ENCODE measurements around the gene ARHGAP18. TPM values are rescaled to one million over a fixed set of nuclear protein-coding genes. Genes with fewer than 3 reads are reported as not detected.
A peak's percentile ranks its signal among the peaks of the same experiment; 100 is the strongest.

The ARHGAP18 gene
- total and polyA plus RNA-seq, 10 donors, result 4.6 to 18.7 (median 15.4) TPM

- Histone ChIP-seq H3K4me1 (peaks cover 0 to 24% (median 10%) of the 10 kb centered on the region in 6 donors), H3K27ac (peak overlapping the region in 1 of 8 donors; percentile 43), H3K4me3 (no peak overlapping the region), H3K9me3 (no peaks in the 10 kb centered on the region), H3K36me3 (peaks cover 0 to 45% (median 0%) of the 10 kb centered on the region in 6 donors), H3K27me3 (replicated peaks in 1 of 7) (no peaks in the 10 kb centered on the region)
- intact Hi-C loops (cut with DNase I; ENCODE audit: low total_unique reads), result no loop called here
- TF ChIP-seq POLR2AphosphoS5 (IDR thresholded peaks at IDR 0.05) (no peak), POLR2A (IDR thresholded peaks at IDR 0.05) (no peak), CTCF (IDR thresholded peaks at IDR 0.05 in 8 of 11, conservative IDR thresholded peaks at IDR 0.05 in 3 of 11) (no peak)
- DNase-seq, result no peak
- WGBS, 5 donors, result 90 to 98% (median 96%) methylated on average over 4 of the region's 4 CpGs
These were observed 75.4 kb downstream of the ARHGAP18 start for GRCh38 chr6:129634411-129635230.

GRCh38 chr6:129633529-129633928 lies 76.4 kb downstream of the ARHGAP18 start:
- H3K9me3 ChIP-seq, result no peaks in the 10 kb centered on the region
- no peaks in the 10 kb centered on the region for H3K27me3 ChIP-seq (replicated peaks in 1 of 7)
- H3K27ac ChIP-seq, result no peak overlapping the region
- H3K36me3 ChIP-seq, result peaks cover 0 to 56% (median 0%) of the 10 kb centered on the region in 6 donors
- H3K4me1 ChIP-seq, result peaks cover 0 to 17% (median 5%) of the 10 kb centered on the region in 6 donors
- H3K4me3 ChIP-seq, result no peak overlapping the region
- intact Hi-C loops (cut with DNase I; ENCODE audit: low total_unique reads), result no loop called here
- 93 to 99% (median 97%) methylated on average over 3 of the region's 3 CpGs for WGBS, 5 donors
- TF ChIP-seq POLR2A (IDR thresholded peaks at IDR 0.05) (no peak), CTCF (IDR thresholded peaks at IDR 0.05 in 8 of 11, conservative IDR thresholded peaks at IDR 0.05 in 3 of 11) (no peak), POLR2AphosphoS5 (IDR thresholded peaks at IDR 0.05) (no peak)
- DNase-seq, result no peak

- no peak overlapping the region for H3K4me3 ChIP-seq
These were observed 77.8 kb downstream of the ARHGAP18 start for GRCh38 chr6:129632172-129632613.

More at GRCh38 chr6:129632172-129632613, 77.8 kb downstream of the ARHGAP18 start:
- TF ChIP-seq CTCF (IDR thresholded peaks at IDR 0.05 in 8 of 11, conservative IDR thresholded peaks at IDR 0.05 in 3 of 11), result no peak
- intact Hi-C loops (cut with DNase I; ENCODE audit: low total_unique reads), result no loop called here
- peaks cover 0 to 10% (median 2%) of the 10 kb centered on the region in 6 donors for H3K4me1 ChIP-seq
- peaks cover 0 to 54% (median 0%) of the 10 kb centered on the region in 6 donors for H3K36me3 ChIP-seq
- H3K9me3 ChIP-seq, result no peaks in the 10 kb centered on the region
- H3K27ac ChIP-seq, result no peak overlapping the region
- H3K27me3 ChIP-seq (replicated peaks in 1 of 7), result no peaks in the 10 kb centered on the region
- DNase-seq, result no peak

Measured in spleen (tissue), 11 donors.